Lung (tissue), 12 donors: ENCODE measurements around the gene ISM2. TPM values are rescaled to one million over a fixed set of nuclear protein-coding genes. Genes with fewer than 3 reads are reported as not detected.

Experiments
- ATAC-seq: fragments of 200-7000 bp; cut with Tn5 transposase; one replicate; pipeline ENCODE4 v1.9.1; 2020; ENCODE audit warnings: moderate number of reproducible peaks; ENCODE audit not compliant: insufficient read depth, low FRiP score
- DNase-seq, 3 donors: peaks; one replicate each; pipeline ENCODE4 v3.0.0-alpha.2; 2013 to 2017
- H3K27ac ChIP-seq, 2 donors: one replicate each; pipeline ENCODE4 v1.5.1; 2013; ENCODE audit warnings: mild to moderate bottlenecking in 2 of 2, moderate library complexity in 2 of 2, control low read depth in 1 of 2, inconsistent platforms in 1 of 2, low read depth in 1 of 2, low read length in 1 of 2
- H3K27me3 ChIP-seq, 3 donors: one replicate each; pipeline ENCODE4 v1.5.1; 2013; ENCODE audit warnings: low read length in 2 of 3; ENCODE audit not compliant: control insufficient read depth in 3 of 3, insufficient read depth in 3 of 3
- H3K36me3 ChIP-seq, 4 donors: one replicate each; pipeline ENCODE4 v1.5.1; 2013; ENCODE audit warnings: low read length in 4 of 4, mild to moderate bottlenecking in 1 of 4, moderate library complexity in 1 of 4; ENCODE audit not compliant: control insufficient read depth in 4 of 4, insufficient read depth in 4 of 4
- H3K4me1 ChIP-seq, 5 donors: one replicate each; pipeline ENCODE4 v1.5.1; 2013; ENCODE audit warnings: low read length in 5 of 5, mild to moderate bottlenecking in 2 of 5, moderate library complexity in 1 of 5; ENCODE audit not compliant: control insufficient read depth in 5 of 5, insufficient read depth in 5 of 5
- H3K4me3 ChIP-seq: one replicate; pipeline ENCODE4 v1.5.1; 2013; ENCODE audit warnings: mild to moderate bottlenecking, control low read depth, moderate library complexity
- H3K9ac ChIP-seq, 2 donors: one replicate each; pipeline ENCODE4 v1.5.1; 2013; ENCODE audit warnings: low read length in 2 of 2, control low read depth in 1 of 2; ENCODE audit not compliant: insufficient read depth in 1 of 2
- H3K9me3 ChIP-seq, 4 donors: one replicate each; pipeline ENCODE4 v1.5.1; 2013; ENCODE audit warnings: low read length in 3 of 4, mild to moderate bottlenecking in 1 of 4, moderate library complexity in 1 of 4; ENCODE audit not compliant: control insufficient read depth in 4 of 4, insufficient read depth in 3 of 4
- CTCF ChIP-seq: IDR thresholded peaks from 2 replicates; pipeline ENCODE4 v1.5.1; 2012; ENCODE audit warnings: mild to moderate bottlenecking; ENCODE audit errors: control extremely low read depth, extremely low read depth
- WGBS, 2 donors: extraction: QIAGEN DNeasy Blood & Tissue Kit; methylation state at CpG; one replicate each; pipeline ENCODE4 v1.1.7; 2013; 5-methylcytosine and 5-hydroxymethylcytosine counted together
- polyA plus RNA-seq, 2 donors: library from polyadenylated mRNA; stranded (reverse); fragments of 200-250 nt; gene quantifications; one replicate each; pipeline ENCODE4 v1.2.1, GENCODE V29; 2013
- total RNA-seq, 2 donors: library from RNA; depleted of rRNA in 1 of 2; stranded (reverse); fragments of >200 nt in 1 of 2; gene quantifications; one replicate each; pipeline ENCODE4 v1.2.1, GENCODE V29; 2014 to 2021
- donor health status: control.
- donor health status: control.
- donor health status: Bipolar disorder and iron deficiency.
- donor health status: healthy.
- donor health status: DM: yes; HTN: yes; CAD: no.

ISM2 gene
- total and polyA plus RNA-seq, 4 donors, result 0.02 TPM; not detected in 3

- no peak for TF ChIP-seq CTCF
- H3K4me1 ChIP-seq, result peaks cover 0 to 13% (median 0%) of the 10 kb centered on the region in 5 donors
- H3K27me3 ChIP-seq, result no peaks in the 10 kb centered on the region
- no peak overlapping the region for H3K27ac ChIP-seq
- DNase-seq (no peak), ATAC-seq (no peak)
- no peaks in the 10 kb centered on the region for H3K9me3 ChIP-seq
- no peak overlapping the region for H3K4me3 ChIP-seq
- H3K36me3 ChIP-seq, result peaks cover under 1 to 12% (median 7%) of the 10 kb centered on the region in 4 donors
- no peak overlapping the region for H3K9ac ChIP-seq
- WGBS, 2 donors, result 85 to 93% methylated on average over 3 of the region's 3 CpGs
Measured at GRCh38 chr14:77543637-77544334, 45.2 kb upstream of the ISM2 start.

GRCh38 chr14:77543240-77543551 lies 44.6 kb upstream of the ISM2 start:
- DNase-seq (peak in 1 of 3 donors; percentile 13), ATAC-seq (no peak)
- peak overlapping the region in 1 of 2 donors; percentile 17 for H3K27ac ChIP-seq
- no peak overlapping the region for H3K9ac ChIP-seq
- no peaks in the 10 kb centered on the region for H3K9me3 ChIP-seq
- H3K4me3 ChIP-seq, result no peak overlapping the region
- H3K27me3 ChIP-seq, result no peaks in the 10 kb centered on the region
- H3K4me1 ChIP-seq, result peaks cover 0 to 13% (median 0%) of the 10 kb centered on the region in 5 donors
- no peak for TF ChIP-seq CTCF
- H3K36me3 ChIP-seq, result peaks cover 0 to 9% (median 5%) of the 10 kb centered on the region in 4 donors
- WGBS, 2 donors, result 76 to 77% methylated on average over 5 of the region's 5 CpGs

- peaks cover 0 to 13% (median 0%) of the 10 kb centered on the region in 5 donors for H3K4me1 ChIP-seq
- no peak overlapping the region for H3K4me3 ChIP-seq
- ATAC-seq (no peak), DNase-seq (peak in 2 of 3 donors; percentile 58 to 60)
- 43 to 58% methylated on average over 11 of the region's 11 CpGs for WGBS, 2 donors
- H3K9ac ChIP-seq, result no peak overlapping the region
- TF ChIP-seq CTCF, result no peak
- H3K36me3 ChIP-seq, result peaks cover 0 to 9% (median 4%) of the 10 kb centered on the region in 4 donors
- no peaks in the 10 kb centered on the region for H3K27me3 ChIP-seq
- H3K9me3 ChIP-seq, result no peaks in the 10 kb centered on the region
- H3K27ac ChIP-seq, result peak overlapping the region in 1 of 2 donors; percentile 31
Measured at GRCh38 chr14:77542421-77543239, 44.0 kb upstream of the ISM2 start.
